Hematopoietic multipotent progenitor cell treated with erythropoietin and hydrocortisone succinate and interleukin-3 and kit ligand, for 17 days (in vitro differentiated cells): ENCODE results near the gene ULK2.
"Not testable (repeated sequence)": the region's sequence is repeated elsewhere in the genome, so short reads cannot be mapped to it uniquely, and the experiment has no call there.

Experiments used
- DNase-seq: peaks from one replicate; pipeline ENCODE4 v3.0.0-alpha.2; 2015; ENCODE audit warnings: low spot score

ULK2 gene

DNA sequence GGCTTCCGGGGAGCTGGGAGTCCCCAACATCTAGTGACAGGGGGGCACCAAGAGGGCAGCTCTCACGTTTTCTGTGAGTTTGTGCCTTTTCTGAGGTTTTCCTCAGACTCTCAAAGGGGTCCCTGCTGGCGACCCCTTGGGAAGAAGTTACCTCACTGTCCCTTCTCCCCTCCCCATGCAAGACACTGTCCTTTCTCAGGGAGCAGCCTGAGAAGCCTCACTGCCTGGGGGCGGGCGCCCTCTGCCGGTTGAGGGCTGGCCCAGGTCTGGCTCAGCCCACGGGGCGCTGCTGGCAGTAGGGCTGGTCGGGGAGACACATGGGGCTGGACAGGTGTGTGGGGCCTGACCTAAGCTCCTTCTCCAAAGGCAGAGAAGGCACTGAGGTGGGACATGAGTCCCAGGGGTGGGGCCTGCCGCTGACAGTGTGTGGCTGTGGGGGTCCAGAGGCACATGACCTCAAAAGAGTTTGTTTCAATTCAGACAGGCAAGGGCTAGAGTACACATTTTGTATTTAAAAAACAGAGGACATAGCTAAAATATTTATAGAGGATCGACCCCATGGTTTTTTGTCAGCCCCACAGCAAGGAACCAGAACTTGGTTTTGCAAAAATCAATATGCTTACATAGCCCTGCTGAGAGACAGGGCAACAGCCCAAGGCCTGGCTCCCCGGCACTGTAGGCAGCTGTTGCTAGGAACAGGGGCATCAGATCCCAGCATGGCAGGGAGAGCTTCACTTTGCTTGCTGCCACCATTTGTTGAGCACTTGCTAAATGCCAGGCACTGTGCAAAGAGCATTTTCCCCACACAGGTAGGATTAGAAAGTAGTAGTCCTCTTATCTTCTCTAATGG is 101.1 kb downstream of the ULK2 start:
- peak; percentile 70 for DNase-seq

DNA sequence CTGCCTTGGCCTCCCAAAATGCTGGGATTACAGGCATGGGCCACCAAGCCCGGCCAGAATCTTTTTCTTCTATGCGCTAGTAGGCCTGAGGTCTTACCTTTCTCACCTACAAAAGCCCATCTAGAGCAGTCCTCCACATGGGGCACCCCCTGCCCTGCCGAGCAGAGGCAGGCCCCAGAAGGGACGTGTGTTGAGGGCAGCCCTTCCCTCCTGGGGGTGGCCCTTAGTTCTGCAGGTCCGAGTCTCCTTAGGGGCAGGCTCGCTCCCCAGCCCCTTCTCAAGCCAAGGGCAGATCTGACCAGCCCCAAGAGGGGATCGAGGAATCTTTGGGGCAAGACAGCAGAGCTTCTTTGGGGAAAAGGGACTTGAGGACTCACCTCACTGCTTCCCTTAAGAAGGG is 101.7 kb downstream of the ULK2 start:
- DNase-seq, result no peak

DNA sequence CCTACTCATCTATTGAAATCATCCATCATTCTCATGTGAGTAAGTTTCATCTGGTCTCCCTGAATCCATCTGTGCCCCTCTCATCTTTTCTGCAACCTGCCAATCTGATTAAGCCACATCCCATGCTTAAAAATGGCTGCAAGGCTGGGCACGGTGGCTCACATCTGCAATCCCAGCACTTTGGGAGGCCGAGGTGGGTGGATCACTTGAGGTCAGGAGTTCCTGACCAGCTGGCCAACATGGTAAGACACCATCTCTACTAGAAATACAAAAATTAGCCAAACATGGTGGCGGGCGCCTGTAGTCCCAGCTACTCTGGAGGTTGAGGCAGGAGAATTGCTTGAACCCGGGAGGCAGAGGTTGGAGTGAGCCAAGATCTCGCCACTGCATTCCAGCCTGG is 103.7 kb downstream of the ULK2 start:
- not testable (repeated sequence) for DNase-seq

DNA sequence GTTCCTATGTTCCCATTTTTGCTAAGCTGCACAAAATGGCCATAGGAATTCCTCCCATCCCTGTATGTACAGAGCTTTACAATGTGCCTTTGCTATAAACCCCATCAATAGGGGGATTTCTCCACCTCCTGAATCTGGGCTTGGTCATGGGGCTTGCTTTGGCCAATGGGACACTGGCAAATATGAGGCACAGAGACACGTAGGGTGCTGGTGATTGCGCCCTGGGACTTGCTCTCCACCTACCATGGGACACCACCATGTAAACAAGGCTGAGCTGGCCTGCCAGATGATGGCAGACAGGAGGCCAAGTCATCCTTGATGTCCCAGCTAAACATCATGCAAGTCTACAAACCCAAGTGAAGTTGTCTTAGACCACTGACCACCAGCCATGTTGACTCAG is 104.3 kb downstream of the ULK2 start:
- no peak for DNase-seq

DNA sequence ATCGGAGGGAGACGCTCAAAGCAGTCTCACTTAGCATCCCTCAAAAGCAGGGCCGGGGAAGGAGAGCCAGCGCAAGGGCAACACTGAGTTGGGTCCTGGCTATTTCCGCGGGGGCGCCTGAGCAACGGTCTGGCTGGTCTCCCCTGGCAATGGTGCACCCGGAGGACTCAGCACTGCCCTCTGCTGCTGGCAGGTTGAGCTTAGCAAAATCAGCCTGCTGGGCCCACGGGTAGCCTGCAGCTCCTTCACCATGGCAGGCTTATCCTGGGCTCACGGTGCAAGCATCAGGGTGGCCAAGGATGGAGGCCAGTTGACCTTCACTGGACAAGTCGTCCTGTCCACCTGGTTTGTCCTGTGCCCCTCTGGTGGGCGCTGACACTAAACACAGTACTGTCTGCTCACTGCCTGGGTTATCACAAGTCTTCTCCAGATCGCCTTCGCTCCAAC is 105.2 kb downstream of the ULK2 start:
- DNase-seq, result no peak

DNA sequence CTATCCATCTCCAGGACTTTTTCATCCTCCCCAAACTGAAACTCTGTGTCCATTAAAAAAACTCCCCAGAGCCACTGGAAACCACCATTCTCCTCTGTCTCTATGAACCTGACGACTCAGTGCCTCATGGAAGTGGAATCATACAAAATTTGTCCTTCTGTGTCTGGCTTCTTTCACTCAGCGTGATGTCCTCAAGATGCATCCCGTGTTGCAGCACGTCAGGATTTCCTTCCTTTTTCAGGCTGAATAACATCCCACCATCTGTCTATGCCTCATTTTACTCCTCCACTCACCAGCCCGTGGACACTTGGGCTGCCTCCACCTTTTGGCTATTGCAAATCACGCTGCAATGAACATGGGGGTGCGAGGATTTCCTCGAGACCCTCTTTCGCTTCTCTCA is 107.0 kb downstream of the ULK2 start:
- DNase-seq, result no peak

DNA sequence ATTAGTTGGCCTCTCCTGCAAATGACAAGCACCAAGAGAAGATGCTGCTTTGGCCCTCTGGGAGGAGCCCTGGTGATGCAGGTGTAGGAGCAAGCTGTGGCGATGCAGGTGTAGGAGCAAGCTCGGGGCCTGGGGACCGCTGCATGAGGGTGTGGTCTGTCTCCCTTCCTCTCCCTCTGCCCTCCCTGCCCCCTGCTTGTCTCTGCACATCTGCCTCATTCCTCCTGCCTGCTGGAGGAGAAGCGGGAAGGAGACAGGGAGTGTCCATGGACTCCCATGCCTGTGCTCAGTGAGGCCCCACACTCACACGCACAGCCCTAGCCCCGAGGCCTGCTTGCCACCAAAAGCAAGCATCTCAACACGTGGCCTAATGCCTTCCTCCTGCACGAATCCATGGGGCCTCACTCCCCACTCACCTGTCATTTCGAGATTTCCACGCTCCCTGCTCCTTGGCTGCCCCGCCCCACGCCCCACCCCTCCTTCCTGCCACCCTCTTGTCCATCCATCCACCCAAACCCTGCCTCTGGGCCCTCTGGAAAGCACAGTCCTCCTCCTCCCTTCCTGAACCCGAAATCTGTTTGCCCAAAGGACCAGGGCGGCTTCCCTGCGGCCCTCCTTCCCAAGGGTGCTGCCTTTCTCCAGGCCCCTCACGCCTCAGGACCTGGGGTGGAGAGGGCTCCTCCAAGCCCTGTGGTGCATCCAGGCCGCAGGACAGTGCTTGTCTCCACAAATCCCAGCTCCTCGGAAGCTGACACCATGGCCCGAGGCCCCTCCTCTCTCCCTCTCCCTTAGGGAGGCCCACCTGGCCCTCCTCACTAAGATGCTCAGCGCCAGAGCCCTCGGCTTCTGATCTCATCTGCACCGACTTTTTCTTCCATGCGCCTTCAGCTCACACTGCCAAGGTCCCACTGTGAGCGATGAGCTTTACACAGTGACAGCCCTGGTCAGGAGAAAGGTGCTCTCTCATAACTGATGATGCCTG is 107.9 kb downstream of the ULK2 start:
- no peak for DNase-seq

DNA sequence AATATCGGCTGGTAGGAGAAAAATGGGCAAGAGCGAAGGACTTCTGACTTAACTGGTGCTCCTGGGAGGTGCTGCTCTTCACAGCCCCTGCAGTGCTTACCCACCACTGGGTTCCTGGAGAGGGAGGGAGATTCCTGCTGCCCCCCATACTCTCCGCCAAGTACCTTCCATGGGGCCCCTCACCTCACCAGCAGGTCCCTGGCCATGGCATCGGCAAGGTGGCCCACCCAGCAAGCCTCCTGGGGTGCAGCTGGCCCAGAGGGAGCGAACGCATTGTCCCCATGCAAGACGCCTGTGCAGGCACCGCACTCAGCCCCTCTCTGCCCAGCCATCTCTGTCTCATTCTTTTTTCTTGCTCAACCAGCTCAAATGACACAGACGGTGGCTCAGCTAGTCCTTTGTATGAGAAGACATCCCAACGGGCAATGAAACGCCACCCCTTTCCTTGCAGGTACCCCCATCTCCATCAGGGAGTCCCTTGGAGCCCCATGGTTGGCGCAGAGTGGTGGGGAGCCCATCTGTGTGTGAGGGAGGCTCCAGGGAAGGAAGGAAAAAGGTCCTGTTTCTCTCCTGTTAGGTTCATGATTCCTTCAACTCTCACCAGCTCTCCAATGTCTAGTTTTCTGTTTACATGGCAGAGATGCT is 110.1 kb downstream of the ULK2 start:
- DNase-seq, result no peak

DNA sequence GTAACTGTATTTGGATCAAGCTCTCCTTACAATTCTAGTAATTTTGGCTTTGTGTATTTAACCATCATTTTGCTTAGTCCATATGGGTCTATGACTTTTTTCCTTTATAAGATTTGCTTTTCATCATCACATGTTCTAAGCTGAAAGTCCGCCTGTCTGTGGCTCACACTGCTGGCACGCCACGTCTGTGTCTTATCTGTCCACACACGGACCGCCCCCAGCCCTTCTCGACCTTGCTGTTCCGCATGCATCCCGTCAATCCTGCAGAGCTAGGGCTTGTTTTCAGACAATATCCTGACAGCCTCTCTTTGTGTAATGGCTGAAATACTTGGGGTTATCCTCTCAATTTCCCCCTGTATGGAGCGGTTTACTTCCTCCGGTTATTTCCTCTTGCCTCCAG is 111.2 kb downstream of the ULK2 start:
- no peak for DNase-seq

DNA sequence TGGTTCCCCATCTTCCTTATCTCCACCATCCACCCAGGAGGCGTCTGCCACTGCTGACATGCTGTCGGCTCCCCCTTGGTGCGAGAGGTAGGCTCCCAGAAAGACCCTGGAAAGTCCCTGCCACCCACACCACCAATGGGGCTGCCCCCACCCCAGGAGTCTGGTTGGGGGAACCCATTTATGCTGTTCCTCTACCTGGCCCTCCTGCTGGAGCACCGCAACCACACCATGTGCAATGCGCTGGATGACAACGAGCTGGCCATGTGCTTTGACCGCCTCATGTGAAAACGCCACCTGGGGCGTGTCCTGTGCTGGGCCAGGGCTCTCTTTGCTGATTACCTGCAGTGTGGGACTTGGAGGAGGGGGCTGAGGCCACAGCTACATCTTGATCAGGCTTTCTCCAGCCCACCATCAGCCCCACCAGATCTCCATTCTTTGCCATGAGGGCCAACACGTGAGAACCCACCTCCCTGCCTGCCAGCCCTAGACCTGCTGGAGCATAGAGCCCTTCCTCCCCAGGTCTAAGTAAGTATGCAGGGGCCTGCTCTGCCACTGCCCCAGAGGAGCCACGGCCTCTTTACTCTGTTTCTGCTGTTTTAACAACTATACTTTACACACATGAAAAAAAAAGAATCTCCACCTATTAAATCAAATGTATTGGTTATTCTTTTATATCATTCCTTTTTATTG is 111.8 kb downstream of the ULK2 start:
- DNase-seq, result no peak

DNA sequence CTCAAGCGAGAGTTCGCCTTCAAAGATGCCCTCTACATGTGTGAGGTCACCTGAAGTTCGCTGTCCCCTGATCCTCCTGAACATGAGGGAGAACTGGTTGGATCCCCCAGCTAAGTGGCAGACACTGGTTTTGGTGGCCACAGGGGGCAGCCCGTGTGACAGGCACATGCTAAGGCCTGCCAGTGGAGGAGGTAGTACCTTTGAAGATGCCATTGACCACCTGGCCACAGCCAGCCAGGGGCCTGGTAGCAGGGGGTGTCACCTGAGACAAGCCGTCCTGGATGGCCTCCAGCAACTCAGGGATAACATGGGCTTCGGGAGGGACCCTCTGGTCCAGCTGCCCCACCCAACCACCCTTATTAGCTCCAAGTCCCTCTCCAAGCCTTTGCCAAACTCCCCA is 112.3 kb downstream of the ULK2 start:
- DNase-seq, result no peak

DNA sequence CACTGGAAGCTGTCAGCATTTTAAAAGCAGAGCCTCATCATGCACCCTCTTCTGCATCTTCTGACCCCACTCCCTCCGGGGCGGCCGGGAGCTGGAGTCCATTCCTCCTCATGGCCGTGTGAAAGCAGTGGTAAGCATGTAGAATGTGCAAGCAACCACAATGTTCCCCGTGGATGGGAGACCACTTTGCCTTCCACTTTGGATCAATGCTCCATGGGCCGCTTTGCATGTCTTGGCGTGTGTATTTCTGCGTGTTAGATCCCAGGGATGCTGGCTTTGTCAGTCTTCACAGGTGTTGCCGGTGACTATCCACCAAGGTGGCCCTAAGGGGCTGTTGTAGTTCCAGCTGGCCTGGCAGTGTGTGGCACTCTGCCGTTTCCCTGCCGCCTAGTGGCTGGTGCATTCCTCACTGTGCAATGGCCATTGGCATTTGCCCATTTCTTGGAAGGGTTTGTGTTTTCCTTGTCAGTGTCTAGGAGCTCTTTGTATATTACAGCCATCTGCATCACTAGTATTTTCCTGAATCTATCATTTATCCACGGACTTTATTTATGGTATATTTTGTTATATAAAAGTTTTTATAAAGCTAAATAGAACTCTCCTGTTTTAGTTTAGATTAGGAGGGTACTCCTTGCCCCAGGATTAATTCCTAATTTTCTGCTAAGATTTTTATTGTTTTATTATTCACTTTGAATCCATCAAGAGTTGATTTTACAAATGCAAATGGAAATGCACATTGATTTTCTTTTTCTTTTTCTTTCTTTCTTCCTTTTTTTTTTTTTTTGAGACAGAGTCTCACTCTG is 113.9 kb downstream of the ULK2 start:
- DNase-seq, result peak; percentile 17

DNA sequence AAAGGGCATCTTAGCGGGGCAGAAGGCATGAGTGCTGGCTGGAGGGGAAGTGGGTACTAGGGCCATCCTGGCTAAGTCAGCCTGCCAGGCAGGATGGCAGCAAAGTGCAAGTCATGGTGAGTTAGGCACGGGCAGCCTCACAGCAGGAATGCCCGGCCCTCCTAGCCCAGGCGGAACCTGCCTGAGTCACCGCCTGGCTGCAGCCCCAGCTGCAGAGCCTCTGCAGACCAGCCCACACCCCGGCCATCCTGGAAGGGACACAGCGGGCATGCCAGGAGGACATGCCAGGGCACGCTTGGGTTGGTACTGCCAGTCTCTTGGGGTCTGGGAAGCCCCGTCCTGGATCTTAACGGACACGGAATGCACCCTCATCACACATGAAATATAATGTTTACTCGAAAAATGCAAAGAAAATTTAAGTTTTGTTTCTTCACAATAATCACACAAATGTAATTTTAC is 114.7 kb downstream of the ULK2 start:
- peak; percentile 69 for DNase-seq

DNA sequence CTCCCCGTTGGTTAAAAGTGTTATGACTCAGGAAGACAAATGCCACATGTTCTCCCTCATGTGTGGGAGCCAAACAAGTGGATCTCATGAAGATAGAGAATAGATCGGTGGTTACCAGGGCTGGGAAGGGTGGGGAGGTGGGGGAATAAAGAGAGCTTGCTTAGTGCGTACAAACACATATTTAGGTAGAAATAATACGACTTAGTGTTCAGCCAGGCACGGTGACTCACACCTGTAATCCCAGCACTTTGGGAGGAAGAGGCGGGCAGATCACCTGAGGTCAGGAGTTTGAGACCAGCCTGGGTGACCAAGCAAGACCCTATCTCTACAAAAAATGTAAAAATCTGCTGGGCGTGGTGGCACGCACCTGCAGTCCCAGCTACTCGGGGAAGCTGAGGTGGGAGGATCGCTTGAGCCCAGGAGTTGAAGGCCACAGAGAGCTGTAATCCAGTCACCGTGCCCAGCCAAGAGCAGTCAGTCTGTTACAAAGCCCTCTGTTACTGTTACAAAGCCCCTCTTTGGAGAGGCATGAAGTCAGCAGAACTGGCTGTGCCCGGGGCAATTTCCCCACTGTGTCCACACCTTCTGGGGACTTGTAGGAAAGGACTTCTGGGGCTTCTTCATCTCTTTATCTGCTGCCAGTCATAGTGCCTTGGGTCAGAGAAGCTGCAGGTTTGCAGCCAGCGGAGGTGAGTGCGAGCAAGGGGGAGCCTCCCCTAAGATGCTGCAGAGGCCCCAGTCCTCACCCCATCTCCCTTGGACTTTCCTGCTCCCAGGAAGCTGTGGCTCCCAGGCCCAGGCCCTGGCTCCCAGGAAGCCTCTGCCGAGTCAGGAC is 115.3 kb downstream of the ULK2 start:
- no peak for DNase-seq

DNA sequence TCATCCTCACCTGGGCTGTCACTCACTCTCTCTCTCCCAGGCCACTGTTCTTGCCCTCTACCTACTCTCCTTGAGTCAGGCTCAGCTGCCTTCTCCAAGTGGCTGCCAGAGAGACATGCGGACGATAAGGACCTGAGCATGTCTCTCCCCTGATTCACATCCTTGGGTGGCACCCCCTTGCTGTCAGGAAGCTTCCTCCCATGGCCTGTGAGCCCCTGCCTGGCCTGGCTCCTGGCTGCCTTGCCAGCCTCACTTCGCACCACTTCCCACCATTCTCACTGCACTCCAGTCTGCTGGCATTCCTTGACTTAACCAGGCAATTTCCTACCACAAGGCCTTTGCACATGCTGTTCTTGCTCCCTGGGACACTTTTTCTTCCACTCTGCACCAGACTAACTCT is 116.9 kb downstream of the ULK2 start:
- no peak for DNase-seq

DNA sequence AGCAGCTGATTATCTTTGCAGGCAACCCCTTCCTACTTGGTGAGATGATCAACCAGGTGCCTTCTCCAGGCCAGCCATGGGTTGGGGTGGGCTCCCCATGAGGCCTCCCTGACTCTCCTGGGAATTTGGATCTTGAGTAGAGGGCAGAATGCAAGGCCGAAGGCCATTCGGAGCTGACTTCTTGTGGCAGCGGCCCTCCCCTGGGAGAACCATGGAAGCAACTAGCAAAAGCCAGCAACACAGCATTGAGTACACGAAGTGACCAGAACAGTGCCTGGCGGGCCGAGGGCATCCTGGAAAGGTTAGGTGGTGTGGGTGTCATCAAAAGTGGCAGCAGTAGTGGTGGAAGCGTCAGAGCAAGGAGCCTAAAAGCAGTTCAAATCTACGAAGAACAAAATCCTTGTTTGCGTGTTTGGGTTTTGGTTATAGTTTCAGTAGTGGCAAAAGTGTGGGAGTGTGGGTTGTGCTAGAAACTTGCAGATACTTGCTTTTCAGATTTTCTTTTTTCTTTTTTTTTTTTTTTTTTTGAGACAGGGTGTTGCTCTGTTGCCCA is 117.6 kb downstream of the ULK2 start:
- no peak for DNase-seq

DNA sequence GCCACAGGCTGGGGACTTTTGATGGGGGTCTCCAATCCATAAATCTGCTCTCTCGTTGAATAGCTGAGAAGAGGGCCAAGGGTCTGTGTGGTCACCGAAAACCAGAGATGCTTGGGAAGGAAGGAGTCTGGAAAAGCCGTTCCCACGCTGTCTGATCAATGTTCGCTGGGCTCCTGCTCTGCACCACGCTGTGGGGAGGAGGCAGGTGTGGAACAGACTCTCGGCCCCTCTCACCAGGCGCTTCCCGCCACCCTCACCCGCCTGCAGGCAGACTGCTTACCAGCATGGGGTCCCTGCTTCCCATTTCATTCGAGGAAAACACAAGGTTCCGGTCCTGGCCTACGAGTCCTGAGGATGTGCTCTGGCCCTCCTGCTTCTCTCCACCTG is 118.9 kb downstream of the ULK2 start:
- DNase-seq, result no peak

DNA sequence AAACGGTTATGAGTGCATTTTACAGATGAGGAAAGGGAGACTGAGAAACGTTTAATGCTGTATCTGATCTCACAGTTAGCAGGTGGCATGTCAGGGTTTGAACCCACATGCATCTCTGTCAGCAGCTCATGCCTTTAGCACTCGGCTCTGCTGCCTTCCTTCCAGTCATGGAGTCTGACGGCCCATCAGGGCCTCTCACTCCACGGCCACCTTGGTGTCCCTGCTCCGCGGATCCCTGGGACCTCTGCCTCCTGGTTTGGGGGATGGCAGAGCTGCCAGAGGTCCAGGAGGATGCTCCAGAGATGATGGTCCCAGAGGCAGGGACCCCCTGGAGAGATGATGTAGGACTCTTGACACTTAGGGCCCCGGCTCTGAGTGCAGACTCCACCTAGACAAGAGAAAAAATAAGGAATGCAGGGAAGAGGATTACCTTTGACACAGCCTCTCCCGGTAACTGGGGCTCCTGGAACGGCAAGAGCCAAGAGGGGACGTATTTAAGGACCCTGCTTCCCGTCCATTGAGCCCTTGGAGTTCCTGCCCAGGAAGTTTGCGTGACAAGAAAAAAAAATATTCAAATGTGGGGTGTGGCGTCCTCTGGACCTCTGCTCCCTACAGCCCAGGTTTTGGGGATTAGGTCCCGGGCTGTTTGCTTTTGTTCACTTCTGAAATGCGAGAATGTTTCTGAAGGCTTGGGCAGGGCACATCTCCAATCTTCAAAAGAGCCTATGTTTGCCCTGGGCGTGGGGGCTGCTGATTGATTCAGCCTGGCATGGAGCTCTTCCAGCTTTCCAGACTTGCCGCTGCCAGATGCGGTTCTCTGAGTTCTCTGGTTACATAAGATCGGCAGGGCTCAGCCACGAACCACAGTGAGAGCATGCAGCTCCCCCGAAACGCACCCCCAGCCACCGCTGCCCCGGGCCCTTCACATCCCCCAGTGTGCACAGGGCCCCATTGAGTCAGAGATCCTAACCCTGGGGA is 119.6 kb downstream of the ULK2 start, which contains the start of gene ALDH3A1:
Gene ALDH3A1, minus strand, starts transcription at position 470 of the 978 bp plus-strand sequence. CDS start 3,169 bp downstream, outside the sequence.
- DNase-seq, result no peak
